ENCODE measurements around the gene NDRG2. TPM values are rescaled to one million over a fixed set of nuclear protein-coding genes. Genes with fewer than 3 reads are reported as not detected.

Gene NDRG2
- total and polyA plus RNA-seq, 8 donors, result 61.3 to 418 (median 107) TPM

DNA sequence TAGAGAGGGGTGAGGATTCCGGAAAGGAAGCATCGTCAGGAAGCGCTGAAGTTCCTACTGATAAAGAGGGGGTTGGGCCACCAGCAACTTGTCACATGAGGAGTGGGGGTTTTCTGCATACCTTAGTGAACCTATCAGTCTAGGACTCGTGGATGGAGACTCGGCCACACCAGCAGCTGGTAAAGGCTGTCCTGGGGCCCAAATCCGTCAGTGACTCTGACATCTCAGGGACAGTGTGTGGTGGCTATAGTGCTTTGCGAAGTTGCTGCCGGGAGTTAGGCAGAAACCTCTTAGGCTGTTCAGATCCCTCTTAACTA lies 53.2 kb downstream of the NDRG2 start:
- H3K27me3 ChIP-seq, result peaks cover 0 to 8% (median 0%) of the 10 kb centered on the region in 3 donors
- no peak for TF ChIP-seq POLR2AphosphoS5 (IDR thresholded peaks at IDR 0.05)
- no peak for TF ChIP-seq EP300 (IDR thresholded peaks at IDR 0.05)
- H3K27ac ChIP-seq, result peak overlapping the region in 3 of 5 donors; percentile 66 to 83 (median 82)
- H3K9me3 ChIP-seq, result no peaks in the 10 kb centered on the region
- H3K36me3 ChIP-seq, result no peaks in the 10 kb centered on the region
- WGBS, 5 donors, result 9 to 29% (median 25%) methylated on average over 8 of the region's 8 CpGs
- peak overlapping the region; percentile 60 to 68 (median 62) for H3K4me3 ChIP-seq
- intact Hi-C loops (cut with DNase I; ENCODE audit: low total_unique reads), result no loop called here
- peaks cover 0 to 18% (median 15%) of the 10 kb centered on the region in 4 donors for H3K4me1 ChIP-seq
- no peak for DNase-seq

- Histone ChIP-seq H3K9me3 (no peaks in the 10 kb centered on the region), H3K4me1 (peaks cover 0 to 18% (median 15%) of the 10 kb centered on the region in 4 donors), H3K27ac (peak overlapping the region; percentile 8 to 83 (median 66)), H3K27me3 (peaks cover 0 to 8% (median 0%) of the 10 kb centered on the region in 3 donors), H3K36me3 (no peaks in the 10 kb centered on the region), H3K4me3 (peak overlapping the region; percentile 60 to 68 (median 62))
- no peak for TF ChIP-seq POLR2A (IDR thresholded peaks at IDR 0.05)
- TF ChIP-seq, protein P1, sequence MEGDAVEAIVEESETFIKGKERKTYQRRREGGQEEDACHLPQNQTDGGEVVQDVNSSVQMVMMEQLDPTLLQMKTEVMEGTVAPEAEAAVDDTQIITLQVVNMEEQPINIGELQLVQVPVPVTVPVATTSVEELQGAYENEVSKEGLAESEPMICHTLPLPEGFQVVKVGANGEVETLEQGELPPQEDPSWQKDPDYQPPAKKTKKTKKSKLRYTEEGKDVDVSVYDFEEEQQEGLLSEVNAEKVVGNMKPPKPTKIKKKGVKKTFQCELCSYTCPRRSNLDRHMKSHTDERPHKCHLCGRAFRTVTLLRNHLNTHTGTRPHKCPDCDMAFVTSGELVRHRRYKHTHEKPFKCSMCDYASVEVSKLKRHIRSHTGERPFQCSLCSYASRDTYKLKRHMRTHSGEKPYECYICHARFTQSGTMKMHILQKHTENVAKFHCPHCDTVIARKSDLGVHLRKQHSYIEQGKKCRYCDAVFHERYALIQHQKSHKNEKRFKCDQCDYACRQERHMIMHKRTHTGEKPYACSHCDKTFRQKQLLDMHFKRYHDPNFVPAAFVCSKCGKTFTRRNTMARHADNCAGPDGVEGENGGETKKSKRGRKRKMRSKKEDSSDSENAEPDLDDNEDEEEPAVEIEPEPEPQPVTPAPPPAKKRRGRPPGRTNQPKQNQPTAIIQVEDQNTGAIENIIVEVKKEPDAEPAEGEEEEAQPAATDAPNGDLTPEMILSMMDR (IDR thresholded peaks at IDR 0.05), result peak in 5 of 7 experiments; percentile 78 to 87 (median 84)
- TF ChIP-seq POLR2AphosphoS5 (IDR thresholded peaks at IDR 0.05), result peak in 1 of 3 donors; percentile 66
- TF ChIP-seq EP300 (IDR thresholded peaks at IDR 0.05), result no peak
- intact Hi-C loops (cut with DNase I; ENCODE audit: low total_unique reads), result no loop called here
- peak; percentile 87 to 95 for DNase-seq
- WGBS, 5 donors, result 0 to 1% (median 0%) methylated on average over 24 to 47 of the region's 47 CpGs
These were observed 53.7 kb downstream of the NDRG2 start for GRCh38 chr14:20970983-20971704.

GRCh38 chr14:20970647-20970982 lies 54.2 kb downstream of the NDRG2 start:
- intact Hi-C loops (cut with DNase I; ENCODE audit: low total_unique reads), result no loop called here
- H3K27ac ChIP-seq, result peak overlapping the region in 2 of 5 donors; percentile 66 to 82
- H3K4me3 ChIP-seq, result peak overlapping the region; percentile 60 to 68 (median 62)
- H3K27me3 ChIP-seq, result peaks cover 0 to 8% (median 0%) of the 10 kb centered on the region in 3 donors
- 16 to 25% (median 19%) methylated on average over 5 to 10 of the region's 10 CpGs for WGBS, 5 donors
- TF ChIP-seq EP300 (IDR thresholded peaks at IDR 0.05), result no peak
- H3K36me3 ChIP-seq, result no peaks in the 10 kb centered on the region
- H3K9me3 ChIP-seq, result no peaks in the 10 kb centered on the region
- no peak for DNase-seq
- peaks cover 0 to 18% (median 15%) of the 10 kb centered on the region in 4 donors for H3K4me1 ChIP-seq

- whole genome bisulfite sequencing, 5 donors, result 82 to 92% (median 87%) methylated on average over 3 of the region's 3 CpGs
- no peak for DNase-seq
- no peaks in the 10 kb centered on the region for H3K36me3 ChIP-seq
These were observed 55.5 kb downstream of the NDRG2 start for GRCh38 chr14:20969336-20969735.

More at GRCh38 chr14:20969336-20969735, 55.5 kb downstream of the NDRG2 start:
- peaks cover 0 to 16% (median 13%) of the 10 kb centered on the region in 4 donors for H3K4me1 ChIP-seq
- peaks cover 0 to 18% (median 0%) of the 10 kb centered on the region in 3 donors for H3K27me3 ChIP-seq
- H3K9me3 ChIP-seq, result no peaks in the 10 kb centered on the region
- H3K27ac ChIP-seq, result no peak overlapping the region
- intact Hi-C loops (cut with DNase I; ENCODE audit: low total_unique reads), result loop anchor here (10.0 kb wide), 1 partner anchor 115 kb away; no protein-coding TSS in a partner anchor
- TF ChIP-seq EP300 (IDR thresholded peaks at IDR 0.05), result no peak
- no peak for TF ChIP-seq POLR2A (IDR thresholded peaks at IDR 0.05)
- TF ChIP-seq POLR2AphosphoS5 (IDR thresholded peaks at IDR 0.05), result no peak
- TF ChIP-seq, protein P1 (IDR thresholded peaks at IDR 0.05), result no peak
- H3K4me3 ChIP-seq, result no peak overlapping the region

Other genes with a start within 250 kb of the NDRG2 start
- 10 to 100 TPM in 1 of 5 donors, 1 to 10 TPM in 2, not detected in 2; 2.9 to 13.3 (median 8.4) TPM for gene RNASE6, start 243.8 kb downstream of the NDRG2 start, total RNA-seq
- 1 to 10 TPM; 4.7 to 8.2 (median 5.0) TPM for gene RNASE6, start 243.8 kb downstream of the NDRG2 start, polyA plus RNA-seq
- 100 to 1,000 TPM in 4 of 5 donors, 10 to 100 TPM in 1; 51.6 to 604 (median 237) TPM for gene RNASE1, start 222.2 kb downstream of the NDRG2 start, total RNA-seq
- gene RNASE1, start 222.2 kb downstream of the NDRG2 start, polyA plus RNA-seq, result 100 to 1,000 TPM; 129 to 404 (median 237) TPM
- gene RNASE3, start 133.7 kb downstream of the NDRG2 start, total RNA-seq, result 1 to 10 TPM in 2 of 5 donors, not detected in 3; 1.3 to 1.4 TPM
- gene RNASE3, start 133.7 kb downstream of the NDRG2 start, polyA plus RNA-seq, result not detected
- not detected for gene RNASE2, start 69.6 kb downstream of the NDRG2 start, total RNA-seq
- gene RNASE2, start 69.6 kb downstream of the NDRG2 start, polyA plus RNA-seq, result 1 to 10 TPM in 2 of 3 donors, under 1 TPM in 1; 1.00 to 1.3 (median 1.2) TPM
- 100 to 1,000 TPM in 3 of 5 donors, 10 to 100 TPM in 2; 61.5 to 304 (median 107) TPM for gene METTL17, start 35.1 kb downstream of the NDRG2 start, total RNA-seq
- 10 to 100 TPM; 31.8 to 97.5 (median 38.0) TPM for gene METTL17, start 35.1 kb downstream of the NDRG2 start, polyA plus RNA-seq
- gene SLC39A2, start 25.8 kb downstream of the NDRG2 start, total RNA-seq, result not detected
- 1 to 10 TPM in 1 of 3 donors, not detected in 2; 3.8 TPM for gene SLC39A2, start 25.8 kb downstream of the NDRG2 start, polyA plus RNA-seq
- gene TPPP2, start 5.2 kb upstream of the NDRG2 start, total RNA-seq, result not detected
- gene TPPP2, start 5.2 kb upstream of the NDRG2 start, polyA plus RNA-seq, result under 1 TPM in 1 of 3 donors, not detected in 2; 0.62 TPM
- gene RNASE13, start 9.7 kb upstream of the NDRG2 start, total RNA-seq, result under 1 TPM in 1 of 5 donors, not detected in 4; 0.18 TPM
- gene RNASE13, start 9.7 kb upstream of the NDRG2 start, polyA plus RNA-seq, result not detected
- gene RNASE7, start 17.3 kb upstream of the NDRG2 start, total RNA-seq, result 1 to 10 TPM in 1 of 5 donors, not detected in 4; 2.6 TPM
- under 1 TPM in 1 of 3 donors, not detected in 2; 0.58 TPM for gene RNASE7, start 17.3 kb upstream of the NDRG2 start, polyA plus RNA-seq
- gene RNASE8, start 32.8 kb upstream of the NDRG2 start, total RNA-seq, result not detected
- not detected for gene RNASE8, start 32.8 kb upstream of the NDRG2 start, polyA plus RNA-seq
- 100 to 1,000 TPM in 1 of 5 donors, 10 to 100 TPM in 4; 31.9 to 171 (median 36.7) TPM for gene ARHGEF40, start 45.2 kb upstream of the NDRG2 start, total RNA-seq
- gene ARHGEF40, start 45.2 kb upstream of the NDRG2 start, polyA plus RNA-seq, result 10 to 100 TPM; 11.0 to 18.9 (median 18.5) TPM
- gene ZNF219, start 73.6 kb upstream of the NDRG2 start, total RNA-seq, result 100 to 1,000 TPM in 1 of 5 donors, 10 to 100 TPM in 4; 11.4 to 240 (median 27.8) TPM
- 10 to 100 TPM; 15.4 to 28.4 (median 22.6) TPM for gene ZNF219, start 73.6 kb upstream of the NDRG2 start, polyA plus RNA-seq
- 1 to 10 TPM in 2 of 5 donors, under 1 TPM in 1, not detected in 2; 0.43 to 8.1 (median 1.1) TPM for gene TMEM253, start 76.0 kb upstream of the NDRG2 start, total RNA-seq
- gene TMEM253, start 76.0 kb upstream of the NDRG2 start, polyA plus RNA-seq, result 1 to 10 TPM in 2 of 3 donors, under 1 TPM in 1; 0.56 to 1.7 (median 1.1) TPM
- gene OR5AU1, start 131.0 kb upstream of the NDRG2 start, total RNA-seq, result under 1 TPM in 1 of 5 donors, not detected in 4; under 0.01 TPM
- not detected for gene OR5AU1, start 131.0 kb upstream of the NDRG2 start, polyA plus RNA-seq
- gene HNRNPC, start 244.4 kb upstream of the NDRG2 start, total RNA-seq, result 100 to 1,000 TPM; 110 to 503 (median 282) TPM
- gene HNRNPC, start 244.4 kb upstream of the NDRG2 start, polyA plus RNA-seq, result 100 to 1,000 TPM; 396 to 516 (median 409) TPM